Activated CD4-positive, alpha-beta T cell treated with anti-CD3 and anti-CD28 coated beads for 48 hours (primary cell): ENCODE measurements around the gene TMEM109.

Experiments used
- DNase-seq: peaks from one replicate; pipeline ENCODE4 v3.0.0-alpha.2; 2020

TMEM109 gene, protein sequence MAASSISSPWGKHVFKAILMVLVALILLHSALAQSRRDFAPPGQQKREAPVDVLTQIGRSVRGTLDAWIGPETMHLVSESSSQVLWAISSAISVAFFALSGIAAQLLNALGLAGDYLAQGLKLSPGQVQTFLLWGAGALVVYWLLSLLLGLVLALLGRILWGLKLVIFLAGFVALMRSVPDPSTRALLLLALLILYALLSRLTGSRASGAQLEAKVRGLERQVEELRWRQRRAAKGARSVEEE

DNA sequence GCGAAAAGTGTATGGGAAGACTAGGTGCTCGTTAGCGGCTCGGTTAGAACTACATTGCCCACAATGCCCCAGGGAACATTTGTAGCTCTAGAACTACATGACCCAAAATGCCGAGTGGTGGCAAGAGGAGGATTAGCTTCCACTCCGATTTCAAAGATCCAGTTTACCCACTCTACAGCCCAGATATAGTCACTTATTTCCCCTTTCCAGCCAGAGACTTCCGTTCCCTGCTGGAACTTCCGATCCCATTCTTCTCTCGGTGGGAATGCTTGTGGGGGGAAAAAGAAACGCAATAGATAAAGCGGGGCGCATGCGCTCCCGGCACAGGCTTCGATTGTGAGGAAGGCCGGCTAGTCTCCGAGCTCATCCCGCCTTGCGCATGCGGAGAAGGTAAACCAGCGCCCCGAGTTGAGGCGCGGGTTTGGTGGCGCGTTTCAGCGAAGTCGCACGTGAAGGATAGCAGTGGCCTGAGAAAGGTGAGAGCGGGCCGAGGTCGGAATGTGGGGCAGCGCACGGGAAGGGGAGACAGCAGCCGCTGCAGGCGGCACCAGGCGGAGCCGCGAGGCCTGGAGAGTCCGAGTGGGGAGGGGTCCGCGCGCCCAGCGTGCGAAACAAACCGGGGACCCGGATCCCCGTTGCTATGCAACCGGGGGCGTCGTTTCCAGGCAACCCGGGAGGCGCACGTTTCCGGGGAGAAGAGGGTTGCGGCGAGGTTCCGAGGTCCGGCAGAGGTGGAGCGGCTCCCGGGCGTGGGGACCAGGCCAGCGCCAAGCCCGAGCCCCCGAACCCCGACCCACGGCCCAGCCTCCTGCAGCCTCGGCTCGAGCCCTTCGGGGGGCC lies at the start of gene TMEM109:
Gene TMEM109, plus strand, starts transcription at position 366 of the 840 bp plus-strand sequence. CDS start 5,536 bp downstream, outside the sequence.
- peak; percentile 92 for DNase-seq

DNA sequence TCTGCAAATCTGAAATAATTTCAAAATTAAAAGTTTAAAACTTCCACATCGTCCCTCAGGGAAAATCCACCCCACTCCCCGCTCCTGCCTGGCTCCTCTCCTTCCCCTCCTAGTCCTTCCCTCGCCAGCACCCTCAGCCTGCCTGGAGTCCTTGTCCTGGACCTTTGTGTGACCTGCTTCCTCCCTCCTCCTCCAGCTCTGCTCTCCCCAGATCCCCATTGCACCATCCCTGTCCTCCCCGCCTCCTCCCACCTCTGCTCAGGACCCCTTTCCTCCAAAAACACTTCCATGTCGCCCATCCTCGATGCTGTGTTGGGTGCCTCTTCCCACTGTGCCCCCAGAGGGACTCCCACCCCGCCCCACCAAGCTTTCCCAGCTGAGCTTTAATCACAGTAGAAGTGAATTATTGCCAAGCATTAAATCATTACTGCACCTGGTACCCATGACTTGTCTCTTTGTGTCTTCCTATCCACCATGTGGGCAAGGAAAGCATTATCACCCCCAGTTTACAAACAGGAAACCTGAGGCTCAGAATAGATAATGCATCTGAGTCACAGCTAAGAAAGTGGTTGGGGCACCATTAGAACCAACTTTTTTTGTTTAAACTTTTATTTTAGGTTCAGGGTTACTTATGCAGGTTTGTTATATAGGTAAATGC lies 49.0 kb upstream of the TMEM109 start:
- DNase-seq = no peak

DNA sequence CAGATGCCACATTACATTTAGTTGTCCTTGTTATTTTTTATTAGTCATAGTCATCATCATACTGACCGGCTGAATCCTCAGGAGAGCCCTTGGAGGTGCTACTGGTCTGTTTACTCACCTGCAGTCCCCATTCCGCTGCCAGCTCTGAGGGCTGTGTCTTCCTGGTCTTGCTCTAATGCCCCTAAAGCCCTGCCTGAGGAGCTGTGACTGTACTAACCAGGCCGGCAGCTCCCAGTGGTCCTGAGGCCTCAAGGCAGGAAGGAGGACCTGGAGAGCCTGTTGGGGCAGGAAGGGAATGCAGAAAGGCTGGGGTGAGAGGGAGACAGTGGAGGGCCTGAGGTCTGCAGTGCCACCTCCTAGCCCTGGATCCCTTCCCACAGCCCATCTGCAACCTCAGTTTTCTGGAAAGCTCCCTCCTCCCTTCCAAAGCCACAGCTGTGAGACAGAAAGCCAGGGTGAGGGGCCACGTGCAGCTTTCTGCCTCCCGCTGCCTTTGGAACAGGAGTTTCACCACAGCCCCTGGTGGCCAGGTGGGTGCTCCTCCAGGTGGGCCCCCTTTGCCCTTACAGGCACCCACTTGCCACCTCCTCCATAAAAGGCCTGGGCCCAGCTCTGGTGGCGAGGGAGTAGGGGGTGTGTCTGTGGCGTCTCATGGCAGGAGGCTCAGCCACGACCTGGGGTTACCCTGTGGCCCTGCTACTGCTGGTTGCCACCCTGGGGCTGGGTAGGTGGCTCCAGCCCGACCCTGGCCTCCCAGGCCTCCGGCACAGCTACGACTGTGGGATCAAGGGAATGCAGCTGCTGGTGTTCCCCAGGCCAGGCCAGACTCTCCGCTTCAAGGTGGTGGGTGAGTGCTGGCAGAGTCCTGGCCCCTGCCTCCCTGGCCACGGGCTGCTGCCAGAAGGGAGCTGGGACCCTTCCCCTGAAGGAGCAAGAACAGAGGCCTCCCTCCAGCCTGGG lies 46.8 kb upstream of the TMEM109 start, which contains the start of gene ZP1:
Gene ZP1, plus strand, starts transcription at position 632 of the 960 bp plus-strand sequence. Its CDS starts 20 bp downstream, at position 652.
- no peak for DNase-seq

DNA sequence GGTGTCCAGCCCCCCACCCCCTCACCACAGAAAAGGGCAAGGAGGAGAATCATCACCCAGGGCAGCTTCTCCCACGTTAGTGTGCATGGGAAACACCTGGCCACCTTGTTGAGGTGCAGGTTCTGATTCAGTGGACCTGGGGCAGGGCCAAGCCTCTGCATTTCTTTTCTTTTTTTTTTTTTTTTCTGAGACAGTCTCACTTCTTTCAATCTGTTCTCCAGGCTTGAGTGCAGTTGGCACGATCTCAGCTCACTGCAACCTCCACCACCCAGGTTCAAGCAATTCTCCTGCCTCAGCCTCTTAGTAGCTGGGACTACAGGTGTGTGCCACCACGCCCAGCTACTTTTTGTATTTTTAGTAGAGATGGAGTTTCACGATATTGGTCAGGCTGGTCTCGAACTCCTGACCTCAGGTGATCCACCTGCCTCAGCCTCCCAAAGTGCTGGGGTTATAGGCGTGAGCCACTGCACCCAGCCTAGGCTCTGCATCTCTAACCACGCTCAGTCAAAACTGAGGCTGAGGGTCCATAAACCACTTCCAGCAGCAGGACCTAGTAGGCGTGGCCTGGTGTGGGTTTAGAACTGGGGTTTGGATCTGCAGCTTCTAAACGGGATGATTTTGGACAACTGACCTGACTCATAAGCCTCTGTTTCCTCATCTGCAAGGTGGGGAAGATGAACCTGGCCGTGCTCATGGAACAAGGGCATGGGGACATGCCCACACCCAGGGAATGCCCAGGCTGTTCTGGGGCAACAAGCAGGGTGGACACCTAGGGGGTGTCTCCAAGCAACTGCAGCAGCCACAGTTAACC lies 45.9 kb upstream of the TMEM109 start:
- DNase-seq = no peak

DNA sequence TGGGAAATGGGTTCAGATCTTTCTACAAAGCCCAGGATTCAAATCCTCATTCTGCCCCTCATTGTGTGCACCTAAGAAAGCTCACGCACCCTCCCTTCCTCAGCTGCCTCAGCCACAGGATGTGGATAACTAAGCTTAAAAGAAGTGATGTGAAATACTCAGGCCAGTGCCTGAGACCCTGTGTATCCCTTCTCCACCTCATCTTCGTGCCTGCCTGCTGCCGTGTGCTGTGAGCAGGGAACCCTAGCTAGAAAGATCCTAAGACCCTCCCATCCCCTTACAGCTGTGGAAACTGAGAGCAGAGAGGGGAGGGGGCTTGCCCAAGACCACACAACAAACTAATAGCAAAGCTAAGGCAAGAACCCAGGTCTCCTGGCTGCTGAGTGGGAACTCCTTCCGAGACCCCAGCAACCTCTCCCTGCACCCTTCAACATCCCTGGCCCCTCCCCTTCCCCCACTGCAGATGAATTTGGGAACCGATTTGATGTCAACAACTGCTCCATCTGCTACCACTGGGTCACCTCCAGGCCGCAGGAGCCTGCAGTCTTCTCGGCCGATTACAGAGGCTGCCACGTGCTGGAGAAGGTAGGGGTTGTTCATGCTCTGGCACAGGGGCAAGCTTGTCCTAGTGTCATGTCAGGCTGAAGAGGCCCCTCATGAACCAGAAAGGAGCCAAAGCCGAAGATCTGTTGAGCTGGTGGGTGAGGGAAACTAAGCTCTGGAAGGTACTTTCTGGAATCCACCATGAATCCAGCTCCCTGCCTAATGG lies 45.1 kb upstream of the TMEM109 start:
- no peak for DNase-seq

DNA sequence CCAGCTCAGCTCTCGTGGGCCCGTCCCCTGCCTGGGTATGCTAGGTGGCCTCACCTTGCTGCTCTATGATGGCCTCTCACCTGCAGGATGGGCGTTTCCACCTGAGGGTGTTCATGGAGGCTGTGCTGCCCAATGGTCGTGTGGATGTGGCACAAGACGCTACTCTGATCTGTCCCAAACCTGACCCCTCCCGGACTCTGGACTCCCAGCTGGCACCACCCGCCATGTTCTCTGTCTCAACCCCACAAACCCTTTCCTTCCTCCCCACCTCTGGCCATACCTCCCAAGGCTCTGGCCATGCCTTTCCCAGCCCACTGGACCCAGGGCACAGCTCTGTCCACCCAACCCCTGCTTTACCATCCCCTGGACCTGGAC lies 44.5 kb upstream of the TMEM109 start:
- DNase-seq = no peak

DNA sequence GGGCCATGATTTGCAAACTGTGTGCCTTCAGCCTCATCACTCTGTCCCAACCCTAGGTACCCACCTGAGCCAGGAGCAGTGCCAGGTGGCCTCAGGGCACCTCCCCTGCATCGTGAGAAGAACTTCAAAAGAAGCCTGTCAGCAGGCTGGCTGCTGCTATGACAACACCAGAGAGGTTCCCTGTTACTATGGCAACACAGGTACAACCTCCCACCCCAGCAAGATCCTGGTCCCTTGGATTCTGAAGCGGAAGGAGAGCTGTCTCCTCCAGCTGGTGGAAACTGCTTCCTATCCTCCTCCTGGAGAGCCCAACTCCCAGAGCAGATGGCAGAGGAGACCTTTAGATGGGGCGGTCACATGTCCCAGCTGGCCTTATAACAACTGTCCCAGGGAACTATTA lies 43.7 kb upstream of the TMEM109 start:
- DNase-seq = no peak

DNA sequence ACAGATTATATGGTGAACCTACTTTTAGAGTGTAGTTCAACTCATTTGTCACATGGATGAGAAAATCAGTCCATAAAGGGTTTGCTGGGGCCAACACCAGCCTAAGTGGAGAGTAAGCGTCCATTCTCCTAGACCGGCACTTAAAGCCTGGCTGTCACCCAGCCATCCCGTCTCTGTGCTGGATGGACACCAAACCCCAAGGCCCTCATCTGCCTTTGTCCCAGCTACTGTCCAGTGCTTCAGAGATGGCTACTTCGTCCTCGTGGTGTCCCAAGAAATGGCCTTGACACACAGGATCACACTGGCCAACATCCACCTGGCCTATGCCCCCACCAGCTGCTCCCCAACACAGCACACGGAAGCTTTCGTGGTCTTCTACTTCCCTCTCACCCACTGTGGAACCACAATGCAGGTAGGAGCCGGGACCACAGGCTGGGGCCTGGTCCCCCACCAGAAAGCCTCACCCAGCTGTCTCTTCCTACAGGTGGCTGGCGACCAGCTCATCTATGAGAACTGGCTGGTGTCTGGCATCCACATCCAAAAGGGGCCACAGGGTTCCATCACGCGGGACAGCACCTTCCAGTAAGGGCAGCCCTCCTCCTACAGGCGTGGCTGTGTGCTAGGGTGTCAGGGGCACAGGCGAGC lies 43.1 kb upstream of the TMEM109 start:
- DNase-seq = no peak

DNA sequence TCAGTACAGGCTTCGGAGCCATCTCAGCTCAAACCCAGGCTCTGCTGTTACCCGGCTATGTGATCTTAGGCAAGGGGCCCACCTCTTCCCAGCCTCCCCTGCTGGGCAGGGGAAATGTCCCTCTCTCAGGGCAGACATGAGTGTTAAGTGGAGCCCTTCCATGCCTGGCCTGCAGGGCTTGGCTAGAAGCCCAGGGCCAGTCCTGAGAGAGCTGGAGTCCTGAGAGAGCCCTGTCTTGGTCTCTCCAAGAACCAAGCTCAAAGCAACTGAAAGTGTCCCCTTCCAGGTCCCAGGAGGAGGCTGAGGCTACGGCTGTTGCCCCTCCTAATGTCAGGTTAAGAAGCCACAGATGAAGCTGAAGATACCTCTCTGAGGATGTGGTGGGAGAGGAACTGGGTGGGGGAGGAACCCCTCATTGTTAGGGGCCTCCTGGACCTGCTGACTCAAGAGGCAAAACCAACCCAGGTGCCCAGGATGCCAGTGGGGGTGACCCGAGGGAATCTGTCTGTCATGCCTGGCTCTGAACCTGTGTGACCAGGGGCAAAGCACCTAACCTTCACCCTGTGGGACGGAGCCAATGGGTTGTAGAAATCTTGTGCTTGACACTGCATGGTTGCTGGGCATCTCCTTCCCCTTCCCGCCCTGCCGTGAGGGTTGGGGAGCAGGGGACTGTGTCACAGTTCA lies 42.4 kb upstream of the TMEM109 start:
- DNase-seq = no peak

DNA sequence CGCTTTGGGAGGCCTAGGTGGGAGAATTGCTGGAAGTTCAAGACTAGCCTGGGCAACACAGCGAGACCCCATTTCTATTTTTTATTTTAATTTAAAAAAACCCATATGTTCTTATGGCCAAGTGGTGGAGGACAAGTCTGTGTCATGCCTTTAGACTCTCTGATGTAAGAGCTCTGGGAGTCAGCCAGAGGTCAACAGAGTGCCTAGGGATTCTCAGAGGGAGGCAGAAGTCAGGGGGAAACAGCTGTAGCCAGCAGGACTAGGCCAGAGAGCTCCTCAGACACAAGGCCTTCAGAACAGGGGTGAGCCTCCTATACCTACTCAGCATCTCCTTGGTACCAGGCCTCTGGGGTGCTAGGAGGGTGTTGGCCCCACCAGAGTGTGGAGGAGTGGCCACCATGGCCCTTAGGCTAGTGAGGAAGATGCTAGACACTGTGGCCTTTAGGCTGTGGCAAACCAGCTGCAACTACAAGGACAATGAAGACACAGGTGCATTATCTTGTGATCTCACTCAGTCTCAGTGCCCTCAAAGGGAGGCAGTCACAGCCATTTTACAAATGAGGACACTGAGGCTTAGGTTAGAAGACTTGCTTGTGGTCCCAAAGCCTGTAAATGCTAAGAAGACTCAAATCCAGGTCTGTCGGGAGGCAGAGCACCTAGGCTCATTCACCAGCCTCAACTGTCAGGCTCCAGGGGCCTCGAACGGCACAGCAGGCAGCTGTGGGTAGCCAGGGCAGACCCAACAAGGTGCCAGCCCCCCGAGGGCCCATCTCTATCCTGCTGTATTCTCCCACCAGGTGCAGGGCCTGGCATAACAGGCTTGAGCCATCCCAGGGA lies 41.6 kb upstream of the TMEM109 start:
- DNase-seq = no peak

DNA sequence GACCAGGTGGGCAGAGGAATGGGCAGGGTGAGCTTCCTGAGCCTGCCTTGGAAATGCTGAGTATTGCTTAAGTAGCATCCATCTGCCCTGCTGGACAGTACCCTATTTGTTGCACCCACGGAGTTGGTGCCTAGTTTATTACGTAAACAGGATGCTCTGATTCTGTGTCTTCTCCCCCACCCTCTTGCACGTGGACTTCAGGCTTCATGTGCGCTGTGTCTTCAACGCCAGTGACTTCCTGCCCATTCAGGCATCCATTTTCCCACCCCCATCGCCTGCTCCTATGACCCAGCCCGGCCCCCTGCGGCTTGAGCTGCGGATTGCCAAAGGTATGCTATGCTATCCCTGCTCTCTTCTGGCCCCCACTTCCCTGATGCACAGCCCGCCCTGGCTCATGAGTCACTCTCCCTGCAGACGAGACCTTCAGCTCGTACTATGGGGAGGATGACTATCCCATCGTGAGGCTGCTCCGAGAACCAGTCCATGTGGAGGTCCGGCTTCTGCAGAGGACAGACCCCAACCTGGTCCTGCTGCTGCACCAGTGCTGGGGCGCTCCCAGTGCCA lies 40.9 kb upstream of the TMEM109 start:
- no peak for DNase-seq

DNA sequence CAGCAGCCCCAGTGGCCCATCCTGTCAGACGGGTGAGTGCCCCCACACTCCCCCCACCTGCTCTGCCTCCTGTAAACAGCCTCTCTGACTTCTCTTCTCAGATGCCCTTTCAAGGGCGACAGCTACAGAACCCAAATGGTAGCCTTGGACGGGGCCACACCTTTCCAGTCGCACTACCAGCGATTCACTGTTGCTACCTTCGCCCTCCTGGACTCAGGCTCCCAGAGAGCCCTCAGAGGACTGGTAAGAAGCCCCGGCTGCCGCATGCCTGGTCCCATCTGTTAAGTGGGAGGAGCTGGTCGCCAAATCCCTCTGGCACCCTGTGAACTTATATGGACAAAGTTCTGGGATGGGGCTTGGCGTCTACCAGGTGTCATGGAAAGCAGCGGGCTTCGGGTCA lies 40.4 kb upstream of the TMEM109 start:
- no peak for DNase-seq

DNA sequence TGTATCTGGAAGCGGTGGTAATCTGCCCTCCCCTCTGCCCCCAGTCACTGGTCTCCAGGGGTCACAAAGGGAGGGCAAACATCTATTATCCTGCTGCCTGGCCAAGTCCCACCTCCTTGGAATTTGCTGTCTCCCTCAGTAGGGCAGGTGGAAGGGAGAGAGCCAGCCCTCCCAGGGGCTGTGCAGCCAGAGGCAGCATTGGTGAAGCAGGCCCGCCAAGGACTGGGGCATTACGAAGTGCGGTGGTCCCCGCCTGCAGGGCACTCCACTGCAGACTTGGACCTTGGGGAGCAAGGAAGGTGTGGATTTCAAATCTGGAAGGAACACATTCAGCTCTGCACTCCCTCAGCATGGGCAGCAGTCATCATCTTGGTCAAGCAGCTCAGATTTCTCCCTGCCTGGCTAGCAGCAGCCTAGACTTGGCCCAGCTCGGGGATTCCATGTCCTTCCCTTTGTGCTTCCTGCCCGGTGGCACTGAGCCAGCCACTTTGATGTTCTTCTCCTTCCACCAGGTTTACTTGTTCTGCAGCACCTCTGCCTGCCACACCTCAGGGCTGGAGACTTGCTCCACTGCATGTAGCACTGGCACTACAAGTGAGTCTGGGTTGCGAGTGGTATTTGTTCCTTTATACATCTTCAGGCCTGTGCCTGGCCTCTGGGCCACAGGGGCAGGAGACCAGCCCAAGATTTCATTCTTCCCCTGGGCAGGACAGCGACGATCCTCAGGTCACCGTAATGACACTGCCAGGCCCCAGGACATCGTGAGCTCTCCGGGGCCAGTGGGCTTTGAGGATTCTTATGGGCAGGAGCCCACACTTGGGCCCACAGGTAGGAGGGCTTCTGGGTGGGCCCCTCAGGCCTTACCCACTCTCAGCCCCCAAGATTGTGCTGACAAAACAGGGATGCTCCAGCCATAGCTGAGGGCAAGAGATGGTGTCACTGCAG lies 39.3 kb upstream of the TMEM109 start:
- no peak for DNase-seq

DNA sequence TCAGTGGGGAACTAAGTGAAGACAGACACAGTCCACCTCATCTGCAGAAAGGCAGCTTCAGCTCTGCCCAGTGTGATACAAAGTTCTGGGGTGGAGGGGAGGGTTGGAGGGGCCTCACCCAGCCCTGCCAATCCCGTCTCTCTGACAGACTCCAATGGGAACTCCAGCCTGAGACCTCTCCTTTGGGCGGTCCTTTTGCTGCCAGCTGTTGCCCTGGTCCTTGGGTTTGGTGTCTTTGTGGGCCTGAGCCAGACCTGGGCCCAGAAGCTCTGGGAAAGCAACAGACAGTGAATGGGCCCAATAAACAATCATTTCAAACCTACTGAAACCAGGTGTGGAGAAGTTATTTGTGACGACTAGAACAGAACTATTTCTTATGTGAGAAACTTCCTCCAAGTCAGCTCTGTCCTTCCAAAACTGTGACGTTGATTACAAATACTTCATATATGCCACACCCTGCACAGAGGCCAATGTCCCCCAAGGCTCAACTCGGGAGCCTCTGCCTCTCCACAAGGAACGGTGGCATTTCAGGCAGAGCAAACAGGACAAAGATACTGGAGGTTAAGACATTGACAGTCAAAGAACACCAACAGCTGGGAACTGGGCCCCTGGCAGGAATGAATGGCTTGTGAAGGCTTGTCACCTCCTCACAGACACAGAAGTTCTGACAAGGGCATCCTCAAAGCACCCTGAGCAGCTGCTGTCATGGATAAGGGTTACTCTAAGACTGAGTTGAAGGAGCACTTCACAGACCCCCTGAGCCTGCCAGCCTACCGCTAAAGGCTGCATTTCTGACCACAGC lies 38.4 kb upstream of the TMEM109 start:
- no peak for DNase-seq

DNA sequence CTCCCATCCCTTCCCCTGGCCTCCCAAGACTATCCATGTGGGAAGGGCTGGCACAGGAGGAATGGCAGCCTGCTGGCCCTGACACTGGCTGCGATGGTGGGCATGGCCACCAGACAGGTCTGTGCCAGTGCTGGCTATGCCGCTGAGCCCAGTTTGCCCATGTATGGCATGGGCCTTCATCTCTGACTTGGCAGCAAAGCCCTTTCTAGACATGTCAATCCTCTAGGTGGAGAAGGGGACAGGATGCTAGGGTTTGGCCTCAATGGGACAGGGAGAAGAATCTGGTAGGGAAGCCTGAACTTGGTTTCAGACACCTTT lies 37.8 kb upstream of the TMEM109 start:
- no peak for DNase-seq
